Myocyte (in vitro differentiated cells): ENCODE measurements around the gene FASTK. TPM values are rescaled to one million over a fixed set of nuclear protein-coding genes. Genes with fewer than 3 reads are reported as not detected.

Experiments
- DNase-seq: peaks from one replicate; pipeline ENCODE4 v3.0.0-alpha.2; 2012; ENCODE audit warnings: low read depth
- total RNA-seq: library from RNA; depleted of rRNA; stranded (reverse); fragments of >200 nt; gene quantifications from 2 replicates; pipeline ENCODE4 v1.2.3, GENCODE V29; 2014

Gene FASTK
- total RNA-seq, 1 donor from 2014 or later: 177 TPM

DNA sequence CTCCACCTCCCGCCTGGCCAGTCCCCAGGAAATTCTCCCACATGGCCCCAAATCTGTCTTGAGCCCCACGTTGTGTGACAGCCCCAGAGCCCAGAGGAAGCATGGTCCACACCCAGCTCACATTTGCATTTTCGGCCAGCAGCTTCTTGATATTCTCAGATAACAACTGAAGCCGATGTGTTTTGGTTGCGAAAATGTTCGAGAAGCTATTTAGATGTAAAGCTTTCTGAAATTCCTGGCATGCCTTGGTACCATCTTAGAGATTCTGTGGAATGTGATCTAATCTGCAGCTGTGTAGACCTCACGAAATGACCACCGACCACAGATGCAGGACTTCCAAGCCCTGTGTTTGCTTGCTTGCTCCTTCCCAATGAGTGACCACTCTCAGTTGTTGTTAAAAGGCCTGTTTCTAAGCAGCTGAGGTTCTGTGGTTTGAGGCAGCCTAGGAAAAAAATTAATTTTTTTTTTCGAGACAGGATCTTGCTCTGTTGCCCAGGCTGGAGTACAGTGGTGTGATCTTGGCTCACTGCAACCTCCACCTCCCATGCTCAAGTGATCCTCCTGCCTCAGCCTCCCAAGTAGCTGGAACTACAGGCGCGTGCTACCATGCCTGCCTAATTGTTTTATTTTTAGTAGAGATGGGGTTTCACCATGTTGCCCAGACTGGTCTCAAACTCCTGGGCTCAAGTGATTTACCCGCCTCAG lies 12.4 kb downstream of the FASTK start:
- DNase-seq: peak; percentile 99

DNA sequence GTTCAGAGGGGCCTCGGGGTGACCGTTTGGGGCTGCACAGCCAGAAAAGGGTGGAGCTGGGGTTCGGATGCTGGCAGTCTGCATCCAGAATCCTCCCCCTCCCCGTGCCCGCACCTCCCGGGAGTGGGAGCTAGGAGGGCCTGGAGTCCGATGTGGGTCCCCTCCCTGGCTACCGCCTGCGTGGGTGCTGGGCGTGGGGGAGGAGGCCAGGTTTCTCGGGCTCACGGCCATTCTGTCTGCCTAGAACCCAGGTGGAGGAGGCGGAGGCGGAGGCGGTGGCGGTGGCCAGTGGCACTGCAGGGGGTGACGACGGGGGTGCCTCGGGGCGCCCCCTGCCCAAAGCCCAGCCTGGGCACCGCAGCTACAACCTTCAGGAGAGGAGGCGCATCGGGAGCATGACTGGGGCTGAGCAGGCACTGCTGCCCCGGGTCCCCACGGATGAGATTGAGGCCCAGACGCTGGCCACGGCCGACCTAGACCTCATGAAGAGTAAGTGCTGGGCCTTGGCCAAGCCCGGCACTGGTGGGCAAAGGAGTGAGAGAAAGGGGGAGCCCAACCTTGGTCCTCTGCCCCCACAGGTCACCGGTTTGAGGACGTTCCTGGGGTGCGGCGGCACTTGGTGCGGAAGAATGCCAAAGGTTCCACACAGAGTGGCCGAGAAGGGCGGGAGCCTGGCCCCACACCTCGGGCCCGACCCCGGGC lies 14.2 kb downstream of the FASTK start:
- DNase-seq: no peak

- DNase-seq: no peak
These were observed 15.1 kb downstream of the FASTK start for GRCh38 chr7:151065516-151065915.

GRCh38 chr7:151064993-151065392 lies 15.6 kb downstream of the FASTK start:
- no peak for DNase-seq

DNA sequence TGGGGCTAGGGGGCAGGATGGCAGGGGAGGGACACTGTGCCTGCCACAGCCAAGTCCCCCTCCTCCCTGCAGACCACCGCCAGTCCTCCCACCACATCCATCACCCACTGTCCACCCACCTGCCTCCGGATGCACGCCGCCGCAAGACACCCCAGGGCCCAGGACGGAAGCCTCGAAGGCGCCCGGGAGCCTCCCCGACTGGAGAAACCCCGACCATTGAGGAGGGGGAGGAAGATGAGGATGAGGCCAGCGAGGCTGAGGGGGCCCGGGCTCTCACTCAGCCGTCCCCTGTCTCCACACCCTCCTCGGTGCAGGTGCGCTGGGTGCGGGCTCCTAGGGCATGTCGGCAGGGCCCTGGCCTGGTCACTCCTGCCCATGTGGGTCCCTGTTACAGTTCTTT lies 16.2 kb downstream of the FASTK start:
- DNase-seq: no peak

DNA sequence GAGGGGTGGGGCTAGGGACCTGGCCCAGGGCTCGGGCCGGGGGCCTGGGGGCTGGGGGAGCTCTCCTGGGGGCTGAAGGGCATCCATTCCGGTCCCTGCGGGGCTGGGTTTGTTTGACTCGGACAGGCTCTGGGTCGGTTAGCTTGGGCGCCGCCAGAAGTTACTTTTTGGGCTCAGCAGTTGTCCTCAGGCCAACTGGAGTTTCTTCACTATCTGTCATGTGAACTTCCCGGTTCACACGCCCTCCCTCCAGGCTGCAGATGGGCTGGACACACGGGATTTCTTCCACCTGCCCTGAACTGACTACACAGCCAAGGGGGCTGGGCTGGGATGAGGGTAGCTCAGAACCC lies 17.4 kb downstream of the FASTK start:
- peak; percentile 96 for DNase-seq

DNA sequence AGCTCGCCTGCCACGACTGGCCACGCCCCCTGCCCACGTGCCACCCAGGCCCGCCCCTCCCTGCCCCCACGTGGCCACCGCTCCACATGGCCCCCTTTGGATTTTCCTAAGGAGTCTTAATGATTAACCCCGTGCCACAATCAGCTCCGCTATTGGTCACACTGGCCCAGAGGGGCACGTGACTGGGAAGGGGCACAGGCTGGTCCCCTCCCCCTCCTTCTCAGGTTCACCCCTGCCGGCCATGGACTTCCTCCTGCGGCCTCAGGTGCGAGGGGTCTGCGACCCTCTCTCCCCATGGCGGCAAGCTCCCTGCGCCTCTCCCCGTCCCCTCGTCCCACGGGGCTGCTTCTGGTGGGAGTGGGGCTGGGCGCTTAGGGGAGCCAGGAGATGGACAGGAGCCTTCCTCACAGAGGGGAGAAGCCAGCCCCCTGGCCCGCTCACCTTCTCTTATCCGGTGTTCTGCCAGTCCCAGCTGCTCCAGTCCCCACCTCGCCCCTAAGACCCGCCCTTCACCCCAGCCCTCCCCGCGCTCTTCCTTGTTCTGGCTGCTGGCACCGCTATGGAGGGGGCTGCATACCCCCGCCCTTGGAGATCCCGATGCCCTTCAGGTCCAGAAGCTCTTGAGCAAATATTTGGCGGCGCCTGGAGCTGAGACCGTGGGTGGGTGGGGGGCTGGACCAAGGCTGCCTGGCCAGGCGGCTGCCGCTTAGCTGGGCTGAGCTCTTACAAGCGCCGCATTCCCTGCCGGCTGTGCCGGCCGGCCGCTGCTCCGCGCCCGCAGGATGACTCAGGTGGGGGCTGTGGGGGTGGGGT lies 18.0 kb downstream of the FASTK start:
- peak; percentile 89 for DNase-seq

- DNase-seq: no peak
These were observed 18.6 kb downstream of the FASTK start for GRCh38 chr7:151062111-151062398.

DNA sequence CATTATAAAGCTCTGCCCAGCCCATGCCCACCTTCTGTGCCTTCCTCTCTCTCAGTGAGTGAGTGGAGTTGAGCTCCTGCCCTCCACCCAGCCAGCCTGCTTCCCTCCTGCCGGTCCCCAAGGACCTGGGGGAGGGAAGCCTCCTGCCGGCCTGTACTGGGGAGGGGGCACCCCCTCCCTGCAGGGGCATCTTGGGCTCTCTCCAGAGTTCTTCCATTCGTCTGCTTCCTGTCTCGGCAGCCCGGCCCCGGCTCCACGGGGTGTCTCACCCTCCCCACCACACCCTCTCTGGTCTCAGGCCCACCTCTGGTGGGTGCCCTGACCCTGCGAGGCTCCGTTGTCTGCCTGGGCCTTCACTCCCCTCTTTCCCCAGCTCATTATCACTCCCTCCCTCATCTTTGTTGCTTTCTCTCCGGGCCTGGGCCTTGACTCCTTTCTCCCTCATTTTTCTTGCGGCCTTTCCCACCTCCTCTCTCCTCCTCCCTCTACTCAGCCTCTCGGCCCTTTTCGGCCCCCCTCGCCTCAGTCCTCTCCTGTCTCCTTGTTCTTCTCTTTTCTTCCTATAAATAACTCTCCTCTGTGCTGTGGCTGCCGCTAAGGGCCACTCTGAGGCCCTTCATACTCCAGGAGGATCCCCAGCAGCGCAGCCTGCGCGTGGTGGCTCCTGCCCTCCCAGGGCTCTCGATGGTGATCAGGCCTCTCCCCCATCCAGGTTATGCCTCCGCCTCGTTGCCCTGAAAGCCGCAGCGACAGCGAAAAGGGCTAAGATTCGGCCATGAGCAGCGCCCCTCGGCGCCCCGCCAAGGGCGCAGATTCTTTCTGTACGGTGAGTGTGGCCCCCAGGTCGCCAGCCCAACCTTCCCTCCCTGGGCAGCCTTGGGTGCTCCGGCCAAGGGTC lies 19.1 kb downstream of the FASTK start:
- no peak for DNase-seq

DNA sequence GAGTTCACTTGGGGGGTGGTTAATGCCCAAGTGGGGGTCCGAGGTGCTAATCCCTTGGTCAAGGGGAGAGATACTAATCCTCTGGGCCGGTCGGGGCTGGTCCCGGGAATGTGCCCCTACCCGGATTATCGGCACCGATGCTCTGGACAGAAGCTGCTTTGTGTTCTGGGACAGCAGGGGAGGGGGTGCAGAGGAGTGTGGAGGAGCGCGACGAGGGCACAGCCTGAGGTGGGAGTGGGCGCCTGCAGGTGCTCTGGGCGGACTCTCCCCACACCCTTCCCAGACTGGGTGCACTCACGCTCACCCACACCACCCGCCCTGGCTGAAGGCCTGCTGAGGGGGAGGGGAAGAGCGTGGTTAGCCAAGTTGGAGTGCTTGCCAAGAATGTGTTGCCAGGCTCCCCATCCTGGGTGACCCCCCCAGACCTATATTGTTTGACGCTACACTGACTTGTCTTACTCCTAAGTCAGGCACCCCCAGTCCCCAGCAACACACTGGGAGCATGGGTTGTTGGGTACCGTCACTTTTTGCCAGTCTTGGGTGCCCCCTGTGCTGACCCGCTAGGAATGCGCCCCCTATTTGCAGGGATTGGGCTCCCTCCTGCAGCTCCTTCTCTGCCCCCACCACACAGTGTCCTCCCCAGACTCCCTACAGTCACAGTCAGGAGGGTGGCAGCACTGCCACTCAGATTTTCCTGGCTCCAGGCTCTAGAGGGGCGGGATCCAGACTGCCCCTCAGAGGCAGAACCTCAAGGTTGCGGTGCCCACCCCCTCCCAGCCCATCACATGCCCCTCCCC lies 20.0 kb downstream of the FASTK start:
- DNase-seq: peak; percentile 95

- no peak for DNase-seq
These were observed 20.5 kb downstream of the FASTK start for GRCh38 chr7:151060113-151060415.

GRCh38 chr7:151059367-151060112 lies 21.1 kb downstream of the FASTK start, which contains the start of gene SLC4A2:
Gene SLC4A2, plus strand, starts transcription at chr7:151059589. Its CDS starts 2,399 bp downstream, at chr7:151061988.
- peak; percentile 92 for DNase-seq

- peak; percentile 97 for DNase-seq
These were observed 21.7 kb downstream of the FASTK start for GRCh38 chr7:151058781-151059366.

DNA sequence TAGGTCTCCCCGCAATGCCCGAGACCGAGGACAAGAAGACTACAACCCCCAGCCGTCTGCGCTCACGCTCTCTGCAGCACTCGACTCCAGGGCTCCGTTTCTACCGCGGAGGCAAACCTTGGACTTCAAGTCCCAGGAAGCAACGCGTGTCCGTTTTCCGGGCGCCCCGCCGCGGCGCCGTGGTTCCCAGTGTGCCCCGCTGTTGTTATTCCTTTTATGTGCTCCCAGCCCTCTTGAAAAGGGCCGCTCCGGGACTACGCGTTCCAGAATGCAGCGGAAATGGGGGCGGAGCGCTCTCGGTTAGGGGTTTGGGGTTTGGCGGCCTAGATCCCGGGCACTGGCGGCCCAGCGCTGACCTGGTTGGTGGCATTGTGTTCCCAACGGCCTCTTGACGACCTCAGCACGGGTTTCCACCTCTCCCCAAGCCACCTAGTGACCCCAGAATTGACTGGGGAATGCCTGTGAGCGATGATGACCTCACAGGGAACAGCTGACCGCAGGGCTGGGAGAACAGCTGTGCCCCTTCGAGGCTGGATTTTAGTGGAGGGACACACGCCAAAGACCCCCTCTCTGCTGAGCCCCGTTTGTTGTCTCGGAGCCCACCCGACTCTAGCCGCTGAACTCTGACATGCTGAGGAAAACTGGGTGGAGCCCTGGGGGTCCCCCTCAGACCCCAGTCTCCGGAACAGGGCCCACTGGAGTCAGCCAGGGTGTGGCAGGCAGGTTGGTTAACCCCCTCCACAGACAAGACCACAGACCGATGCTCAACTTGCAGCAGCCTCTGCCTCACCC lies 22.4 kb downstream of the FASTK start:
- DNase-seq: peak; percentile 100

DNA sequence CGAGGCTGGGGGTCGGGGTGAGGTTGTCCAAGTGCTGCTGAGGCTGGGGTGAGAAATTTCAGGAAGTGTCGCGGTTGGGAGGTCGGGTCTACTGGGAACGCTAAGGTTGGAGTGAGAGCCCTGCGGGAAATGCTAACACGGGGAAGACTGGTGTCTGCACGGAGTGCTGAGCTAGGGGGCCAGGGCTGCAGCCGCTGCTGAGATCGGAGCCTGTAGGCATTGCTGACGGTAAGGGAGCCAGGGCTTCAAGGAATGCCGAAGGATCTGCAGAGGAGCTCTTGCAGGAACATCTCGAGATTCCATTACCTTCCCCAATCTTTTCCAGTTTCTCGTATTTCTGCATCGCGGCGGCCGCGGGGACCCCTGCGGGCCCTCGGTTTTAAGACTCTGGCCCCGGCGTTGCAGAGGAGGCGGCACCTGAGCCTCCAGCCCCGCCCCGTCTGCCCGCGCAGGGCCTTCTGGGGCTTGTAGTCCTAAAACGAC lies 23.1 kb downstream of the FASTK start, which contains the start of gene CDK5:
CDK5 (minus strand) TSS at position 392 of the 483 bp plus-strand sequence; CDS start at position 343, 49 bp downstream.
- no peak for DNase-seq

- DNase-seq: no peak
These were observed 23.7 kb downstream of the FASTK start for GRCh38 chr7:151056666-151057505.

DNA sequence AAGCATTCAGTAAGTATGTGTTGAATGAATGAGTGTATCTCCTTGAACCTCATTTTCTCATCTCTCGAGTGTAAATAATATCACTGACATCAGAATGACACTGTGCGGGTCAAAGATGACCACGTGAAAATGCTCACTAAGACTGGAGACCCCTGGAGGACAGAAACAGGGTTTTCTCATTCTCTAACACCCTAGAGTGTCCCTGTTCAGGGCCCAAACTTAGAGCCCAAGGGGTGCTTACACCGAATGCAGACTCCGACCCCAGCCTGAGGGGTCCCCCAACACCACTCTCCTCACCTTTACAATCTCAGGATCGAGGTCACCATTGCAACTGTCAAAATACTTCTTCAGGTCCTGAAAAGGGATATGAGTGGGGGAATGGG lies 24.3 kb downstream of the FASTK start:
- DNase-seq: no peak
